GOT3 (cell line): ENCODE measurements around the gene EHD1.
A peak's percentile ranks its signal among the peaks of the same experiment; 100 is the strongest.

ENCODE experiments used
- DNase-seq: peaks from one replicate; lab custom pipeline; 2025; ENCODE audit warnings: mixed read lengths; lab: John Stamatoyannopoulos, UW

EHD1 gene

GRCh38 chr11:64909653-64910343 lies 31.4 kb upstream of the EHD1 start:
- DNase-seq, result no peak

DNA sequence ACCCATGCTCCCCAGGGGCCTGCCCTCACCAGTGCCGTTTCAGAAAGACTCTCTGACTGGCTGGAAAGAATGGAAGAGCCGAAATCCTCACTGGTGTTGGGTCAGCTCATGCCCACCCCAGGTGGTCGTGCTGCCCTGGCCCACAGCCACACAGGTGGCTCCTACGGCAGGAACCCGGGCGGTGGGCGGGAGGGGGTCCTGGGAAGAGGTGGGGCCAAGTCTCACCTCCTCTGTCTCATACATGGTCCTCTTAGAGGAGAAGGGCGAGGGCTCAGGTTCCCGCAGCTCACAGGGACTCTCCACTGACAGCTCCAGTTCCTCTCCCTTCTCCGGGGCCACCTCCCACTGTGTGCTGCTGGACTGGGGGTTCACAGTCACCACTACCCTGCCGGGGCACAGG lies 30.3 kb upstream of the EHD1 start:
- DNase-seq, result no peak

GRCh38 chr11:64906314-64906635 lies 27.9 kb upstream of the EHD1 start:
- DNase-seq, result no peak

DNA sequence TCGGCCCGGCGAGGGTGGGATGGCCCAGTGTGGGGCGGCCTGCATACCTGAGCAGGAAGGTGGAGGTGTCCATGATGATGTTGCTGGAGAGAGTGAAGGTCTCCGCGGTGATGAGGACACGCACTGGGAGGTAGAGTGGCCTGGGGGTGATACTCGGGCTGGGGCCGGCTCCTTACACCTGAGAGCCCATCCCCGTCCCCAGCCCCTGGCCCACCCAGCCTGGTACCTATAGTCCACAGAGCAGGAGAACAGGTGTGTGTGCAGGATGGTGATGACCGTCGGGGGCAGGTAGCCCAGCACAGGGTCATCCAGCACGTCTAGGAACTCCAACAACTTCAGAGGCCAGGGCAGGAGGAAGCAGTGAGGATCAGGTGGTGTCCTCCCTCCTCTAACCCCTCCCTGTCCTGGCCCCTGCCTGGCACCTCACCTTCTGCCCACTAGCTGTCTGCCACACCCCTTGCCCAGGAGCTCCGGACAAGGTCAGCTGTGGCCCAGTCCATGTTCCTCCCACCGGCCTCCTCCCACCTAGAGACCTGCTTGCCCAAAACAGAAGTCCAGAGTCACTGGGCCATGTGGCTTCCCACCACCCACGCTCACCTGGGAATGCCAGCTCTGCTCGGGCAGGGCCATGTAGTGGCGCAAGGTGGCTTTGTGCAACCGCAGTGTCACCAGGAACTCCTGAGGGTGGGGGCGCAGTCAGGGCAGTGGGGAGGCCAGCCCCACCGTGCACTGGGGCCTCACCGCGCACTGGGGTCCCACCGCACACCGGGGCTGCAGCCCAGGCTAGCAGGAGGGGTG lies 27.3 kb upstream of the EHD1 start:
- DNase-seq, result no peak

GRCh38 chr11:64903291-64903833 lies 24.9 kb upstream of the EHD1 start:
- DNase-seq, result no peak

DNA sequence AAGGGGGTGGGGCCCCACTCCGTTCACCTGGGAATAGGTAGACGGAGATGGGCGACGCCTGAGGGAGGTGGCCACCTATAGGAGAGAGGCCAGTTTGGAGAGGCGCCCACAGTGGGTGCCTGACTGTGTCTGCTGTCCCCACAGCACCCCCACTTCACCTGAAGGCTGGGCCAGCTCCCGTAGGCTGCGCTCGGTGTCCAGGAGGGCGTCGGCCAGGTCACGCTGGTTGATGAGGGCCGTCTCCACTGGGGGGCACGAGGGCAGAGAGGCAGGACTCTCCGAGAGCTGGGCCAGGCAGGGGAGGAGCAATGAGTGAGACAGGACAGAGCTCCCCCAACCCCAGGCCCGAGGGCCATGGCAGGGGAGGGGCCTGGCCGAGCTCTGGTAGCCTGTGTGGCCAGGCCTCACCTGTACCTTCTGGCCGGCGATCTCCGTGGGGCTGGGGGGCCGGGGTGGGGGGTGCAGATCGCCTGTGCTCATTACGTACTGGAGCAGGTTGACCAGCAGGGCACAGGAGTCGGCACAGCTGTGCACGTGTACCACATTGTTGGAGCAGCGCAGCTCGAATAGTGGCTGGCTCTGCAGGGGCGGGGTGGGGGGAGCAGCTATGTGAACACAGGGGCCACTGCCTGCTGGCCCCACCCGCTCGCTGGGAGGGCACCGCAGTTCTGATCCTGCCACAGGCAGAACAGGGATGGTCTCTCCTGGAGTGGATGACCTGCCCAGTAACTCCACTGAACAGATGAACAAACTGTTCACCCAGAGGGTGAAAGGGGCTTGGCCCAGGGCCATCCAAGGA lies 23.9 kb upstream of the EHD1 start:
- no peak for DNase-seq

DNA sequence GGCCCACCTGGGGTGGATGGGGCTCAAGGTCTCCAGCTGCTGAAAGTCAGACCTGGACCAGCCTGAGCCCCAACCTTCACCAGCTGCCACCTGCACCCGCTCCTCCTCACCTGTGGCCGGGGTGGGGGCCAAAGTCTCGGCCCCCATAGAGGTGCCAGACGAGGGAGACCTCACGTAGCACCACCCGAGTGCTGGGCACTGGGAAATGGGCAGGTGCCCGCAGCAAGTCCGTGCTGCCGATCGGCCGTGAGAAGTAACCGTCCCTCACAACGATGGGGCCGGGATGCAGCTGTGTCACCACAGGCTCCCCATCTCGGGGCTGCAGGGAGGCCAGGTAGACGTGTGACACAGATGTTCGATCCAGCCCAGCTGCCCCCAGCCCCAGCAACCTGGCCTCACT lies 22.4 kb upstream of the EHD1 start:
- DNase-seq, result no peak

GRCh38 chr11:64900263-64900678 lies 21.9 kb upstream of the EHD1 start:
- DNase-seq, result no peak

DNA sequence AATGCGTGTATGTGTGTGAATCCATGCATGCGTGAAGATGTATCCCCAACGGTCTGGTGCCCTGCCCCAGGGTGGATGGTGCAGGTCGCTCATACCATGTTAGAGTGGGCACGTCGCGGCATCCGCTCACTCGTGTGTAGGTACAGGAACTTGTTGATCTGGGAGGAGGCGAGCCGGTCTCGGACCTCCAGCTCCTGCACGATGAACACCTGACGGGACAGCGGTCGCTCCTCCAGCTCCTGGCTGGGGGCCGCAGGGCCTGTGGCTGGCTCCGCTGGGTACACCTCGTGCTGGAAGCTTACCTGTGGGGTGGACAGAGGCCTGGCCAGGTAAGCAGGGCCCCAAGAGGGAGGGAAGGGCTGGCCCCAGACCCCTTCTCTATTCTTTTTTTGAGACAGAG lies 20.1 kb upstream of the EHD1 start:
- DNase-seq, result no peak

GRCh38 chr11:64898076-64898445 lies 19.6 kb upstream of the EHD1 start:
- no peak for DNase-seq

- DNase-seq, result no peak
Measured at GRCh38 chr11:64897381-64898075, 19.1 kb upstream of the EHD1 start.

GRCh38 chr11:64896448-64897022 lies 18.1 kb upstream of the EHD1 start:
- no peak for DNase-seq

DNA sequence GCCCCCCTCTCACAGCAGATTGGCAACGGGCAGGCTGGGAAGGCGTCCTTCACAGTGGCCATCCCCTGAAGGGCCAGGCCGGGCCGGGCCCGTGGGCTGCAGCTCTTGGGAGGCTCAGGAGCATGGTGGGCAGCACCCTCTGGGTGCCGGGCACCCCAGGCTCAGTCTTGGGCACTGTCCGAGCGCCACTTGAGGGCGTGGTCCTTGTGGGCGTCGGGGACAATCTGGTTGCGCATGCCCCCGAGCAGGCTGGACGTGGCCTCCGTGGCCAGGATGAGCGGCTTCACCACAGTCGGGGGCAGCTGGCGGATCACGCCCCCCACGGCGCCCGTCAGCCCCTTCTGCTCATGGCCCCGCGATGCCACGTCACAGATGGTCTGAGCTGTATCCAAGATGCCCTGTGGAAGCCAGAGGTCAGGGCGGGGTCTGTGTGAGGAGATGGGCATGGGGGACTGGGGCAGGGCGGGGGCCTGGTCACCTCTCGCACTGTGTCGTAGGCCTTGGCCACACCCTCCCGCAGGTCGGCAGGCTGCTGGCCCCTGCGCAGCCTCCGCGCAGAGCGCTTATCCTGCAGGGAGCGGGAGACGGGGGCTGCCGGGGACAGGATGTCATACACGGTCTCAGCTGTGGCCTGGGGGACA lies 16.5 kb upstream of the EHD1 start:
- no peak for DNase-seq

- peak; percentile 52 for DNase-seq
Measured at GRCh38 chr11:64894070-64894811, 15.8 kb upstream of the EHD1 start.

GRCh38 chr11:64893194-64894069 lies 15.0 kb upstream of the EHD1 start:
- DNase-seq, result no peak

DNA sequence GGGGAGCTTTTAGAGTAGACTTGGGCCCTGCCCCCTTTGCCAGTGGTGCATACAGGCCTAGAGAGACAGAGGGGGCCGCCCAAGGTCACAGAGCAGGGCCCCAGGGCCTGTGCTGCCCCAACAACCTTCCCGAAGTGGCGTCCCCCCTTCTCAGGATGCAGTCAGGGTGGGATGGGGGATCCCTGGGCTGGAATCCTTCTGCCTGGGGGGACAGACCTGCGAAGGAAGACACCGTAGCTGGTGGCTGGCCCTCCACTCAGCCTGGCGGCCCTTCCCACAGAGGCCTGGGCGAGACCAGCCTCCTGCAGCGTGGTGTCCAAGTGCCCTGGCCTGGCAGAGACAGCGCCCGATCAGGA lies 14.4 kb upstream of the EHD1 start:
- no peak for DNase-seq

DNA sequence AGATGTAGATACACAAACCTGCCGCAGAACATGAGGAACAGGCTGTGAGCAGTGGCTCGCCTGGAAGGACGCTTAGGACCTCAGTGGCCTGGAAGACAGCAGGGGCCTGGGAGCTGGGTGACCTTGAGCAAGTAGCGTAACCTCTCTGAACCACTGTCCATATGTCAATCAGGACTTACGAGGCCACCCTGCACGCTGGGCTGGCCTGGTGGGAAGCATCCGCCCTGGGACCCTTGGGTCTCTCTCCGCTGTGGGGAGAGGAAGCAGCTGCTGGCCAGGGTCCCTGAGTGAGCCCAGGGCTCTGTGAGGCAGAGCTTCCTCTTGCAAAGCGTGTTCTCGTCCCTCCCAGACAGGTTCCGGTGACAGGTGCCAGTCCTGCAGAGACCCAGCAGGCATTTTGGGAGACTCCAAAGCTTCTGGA lies 14.0 kb upstream of the EHD1 start:
- DNase-seq, result no peak

- DNase-seq, result no peak
Measured at GRCh38 chr11:64891880-64892279, 13.5 kb upstream of the EHD1 start.

- DNase-seq, result no peak
Measured at GRCh38 chr11:64891215-64891848, 12.9 kb upstream of the EHD1 start.
